GM18499 (cell line): ENCODE results near the gene TP53INP2.
A peak's percentile ranks its signal among the peaks of the same experiment; 100 is the strongest.
"Not testable (repeated sequence)": the region's sequence is repeated elsewhere in the genome, so short reads cannot be mapped to it uniquely, and the experiment has no call there.

Experiments
- ATAC-seq: cut with Tn5 transposase; IDR thresholded peaks from one replicate; pipeline ENCODE4 v1.9.1; 2021; ENCODE audit warnings: moderate number of reproducible peaks; ENCODE audit not compliant: insufficient read depth, unreplicated experiment

Gene TP53INP2

GRCh38 chr20:34704177-34705007 is at the start of gene TP53INP2:
TSS of gene TP53INP2 (plus strand) at chr20:34704344. CDS start at chr20:34708740, 4,396 bp downstream.
- no peak for ATAC-seq

- ATAC-seq: not testable (repeated sequence)
Observed at GRCh38 chr20:34658654-34659053, 45.5 kb upstream of the TP53INP2 start.

- not testable (repeated sequence) for ATAC-seq
Observed at GRCh38 chr20:34661811-34662210, 42.3 kb upstream of the TP53INP2 start.

GRCh38 chr20:34663213-34663943 is 40.8 kb upstream of the TP53INP2 start:
- ATAC-seq: no peak

GRCh38 chr20:34664751-34665150 is 39.4 kb upstream of the TP53INP2 start:
- not testable (repeated sequence) for ATAC-seq

- no peak for ATAC-seq
Observed at GRCh38 chr20:34669094-34669493, 35.0 kb upstream of the TP53INP2 start.

GRCh38 chr20:34673412-34673811 is 30.7 kb upstream of the TP53INP2 start:
- no peak for ATAC-seq

- ATAC-seq: no peak
Observed at GRCh38 chr20:34675561-34675960, 28.6 kb upstream of the TP53INP2 start.

GRCh38 chr20:34675993-34676641 is 28.0 kb upstream of the TP53INP2 start:
- ATAC-seq: no peak

- peak; percentile 79 for ATAC-seq
Observed at GRCh38 chr20:34676642-34677373, 27.3 kb upstream of the TP53INP2 start, which contains the start of gene PIGU. TSS of gene PIGU (minus strand) at chr20:34677092. CDS start at chr20:34677085, 7 bp downstream.

- ATAC-seq: no peak
Observed at GRCh38 chr20:34680586-34681175, 23.5 kb upstream of the TP53INP2 start.

GRCh38 chr20:34683667-34684066 is 20.5 kb upstream of the TP53INP2 start:
- no peak for ATAC-seq

- ATAC-seq: no peak
Observed at GRCh38 chr20:34689486-34689885, 14.7 kb upstream of the TP53INP2 start.

GRCh38 chr20:34691838-34692237 is 12.3 kb upstream of the TP53INP2 start:
- ATAC-seq: no peak

GRCh38 chr20:34693414-34693813 is 10.7 kb upstream of the TP53INP2 start:
- ATAC-seq: no peak

GRCh38 chr20:34701405-34702085 is 2.6 kb upstream of the TP53INP2 start:
- ATAC-seq: no peak

- no peak for ATAC-seq
Observed at GRCh38 chr20:34703061-34703423, 1.1 kb upstream of the TP53INP2 start.

- ATAC-seq: no peak
Observed at GRCh38 chr20:34703424-34704176, 544 bp upstream of the TP53INP2 start.

- ATAC-seq: no peak
Observed at GRCh38 chr20:34705008-34705396, 858 bp downstream of the TP53INP2 start.
